ENCODE results near the gene INPP5D.

DNA sequence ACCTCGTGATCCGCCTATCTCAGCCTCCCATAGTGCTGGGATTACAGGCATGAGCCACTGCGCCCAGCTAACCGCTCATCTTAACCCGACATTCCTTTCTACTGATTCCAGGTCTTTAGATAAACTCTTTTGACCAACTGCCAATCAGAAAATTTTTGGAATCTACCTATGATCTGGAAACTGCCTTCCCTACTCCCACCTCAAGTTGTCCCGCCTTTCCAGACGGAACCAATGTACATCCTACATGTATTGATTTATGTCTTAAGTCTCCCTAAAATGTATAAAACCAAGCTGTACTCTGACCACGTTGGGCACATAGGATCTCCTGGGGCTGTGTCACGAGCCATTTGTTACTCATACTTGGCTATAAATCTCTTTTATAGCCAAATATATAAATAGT, 30.8 kb upstream of the INPP5D start:
- TF ChIP-seq YY1 (IDR thresholded peaks at IDR 0.05; ENCODE audit: insufficient read depth, insufficient replicate concordance, low read depth, low read length) (no peak), ZSCAN29 (CRISPR knock-in tag; conservative IDR thresholded peaks at IDR 0.05) (no peak), SRSF9 (IDR thresholded peaks at IDR 0.05; ENCODE audit: borderline replicate concordance, insufficient read depth, low read depth, low read length, poor library complexity, severe bottlenecking) (no peak), ZNF24 (IDR thresholded peaks at IDR 0.05) (no peak), ZNF761 (CRISPR knock-in tag; conservative IDR thresholded peaks at IDR 0.05) (no peak), KDM6A (CRISPR knock-in tag; IDR thresholded peaks at IDR 0.05; ENCODE audit: low read depth) (no peak)
- TF ChIP-seq, protein P1, sequence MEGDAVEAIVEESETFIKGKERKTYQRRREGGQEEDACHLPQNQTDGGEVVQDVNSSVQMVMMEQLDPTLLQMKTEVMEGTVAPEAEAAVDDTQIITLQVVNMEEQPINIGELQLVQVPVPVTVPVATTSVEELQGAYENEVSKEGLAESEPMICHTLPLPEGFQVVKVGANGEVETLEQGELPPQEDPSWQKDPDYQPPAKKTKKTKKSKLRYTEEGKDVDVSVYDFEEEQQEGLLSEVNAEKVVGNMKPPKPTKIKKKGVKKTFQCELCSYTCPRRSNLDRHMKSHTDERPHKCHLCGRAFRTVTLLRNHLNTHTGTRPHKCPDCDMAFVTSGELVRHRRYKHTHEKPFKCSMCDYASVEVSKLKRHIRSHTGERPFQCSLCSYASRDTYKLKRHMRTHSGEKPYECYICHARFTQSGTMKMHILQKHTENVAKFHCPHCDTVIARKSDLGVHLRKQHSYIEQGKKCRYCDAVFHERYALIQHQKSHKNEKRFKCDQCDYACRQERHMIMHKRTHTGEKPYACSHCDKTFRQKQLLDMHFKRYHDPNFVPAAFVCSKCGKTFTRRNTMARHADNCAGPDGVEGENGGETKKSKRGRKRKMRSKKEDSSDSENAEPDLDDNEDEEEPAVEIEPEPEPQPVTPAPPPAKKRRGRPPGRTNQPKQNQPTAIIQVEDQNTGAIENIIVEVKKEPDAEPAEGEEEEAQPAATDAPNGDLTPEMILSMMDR (CRISPR knock-in tag; IDR thresholded peaks at IDR 0.05), result no peak
